Measurements from ENCODE around the gene VASH1. TPM values are rescaled to one million over a fixed set of nuclear protein-coding genes. Genes with fewer than 3 reads are reported as not detected.

Gene VASH1
- total RNA-seq, 2 donors from 2014 or later = 2.9 to 3.6 TPM

DNA sequence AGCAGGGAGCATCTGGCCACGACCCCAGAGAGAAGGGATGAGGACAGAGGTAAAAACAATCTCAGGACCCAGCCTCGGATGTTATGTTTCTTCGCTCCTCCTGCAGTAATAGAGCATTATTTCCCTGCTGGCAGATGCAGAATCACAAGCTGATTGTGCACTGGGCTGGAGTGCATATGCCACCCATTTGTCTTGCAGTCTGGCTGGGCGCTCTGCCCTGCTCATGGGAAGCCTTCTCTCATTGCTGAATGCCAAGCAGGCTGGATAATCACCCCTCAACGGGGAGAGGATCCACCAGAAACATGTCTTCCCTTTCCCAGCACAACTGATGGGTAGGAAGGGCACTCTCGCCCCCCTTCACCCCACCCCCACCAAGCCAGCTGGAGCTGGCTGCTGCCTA lies 8.5 kb upstream of the VASH1 start:
- H3K9me3 ChIP-seq = no peaks in the 10 kb centered on the region
- TF ChIP-seq, protein P1, sequence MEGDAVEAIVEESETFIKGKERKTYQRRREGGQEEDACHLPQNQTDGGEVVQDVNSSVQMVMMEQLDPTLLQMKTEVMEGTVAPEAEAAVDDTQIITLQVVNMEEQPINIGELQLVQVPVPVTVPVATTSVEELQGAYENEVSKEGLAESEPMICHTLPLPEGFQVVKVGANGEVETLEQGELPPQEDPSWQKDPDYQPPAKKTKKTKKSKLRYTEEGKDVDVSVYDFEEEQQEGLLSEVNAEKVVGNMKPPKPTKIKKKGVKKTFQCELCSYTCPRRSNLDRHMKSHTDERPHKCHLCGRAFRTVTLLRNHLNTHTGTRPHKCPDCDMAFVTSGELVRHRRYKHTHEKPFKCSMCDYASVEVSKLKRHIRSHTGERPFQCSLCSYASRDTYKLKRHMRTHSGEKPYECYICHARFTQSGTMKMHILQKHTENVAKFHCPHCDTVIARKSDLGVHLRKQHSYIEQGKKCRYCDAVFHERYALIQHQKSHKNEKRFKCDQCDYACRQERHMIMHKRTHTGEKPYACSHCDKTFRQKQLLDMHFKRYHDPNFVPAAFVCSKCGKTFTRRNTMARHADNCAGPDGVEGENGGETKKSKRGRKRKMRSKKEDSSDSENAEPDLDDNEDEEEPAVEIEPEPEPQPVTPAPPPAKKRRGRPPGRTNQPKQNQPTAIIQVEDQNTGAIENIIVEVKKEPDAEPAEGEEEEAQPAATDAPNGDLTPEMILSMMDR (IDR thresholded peaks at IDR 0.05) = no peak
- H3K4me3 ChIP-seq = no peak overlapping the region
- H3K9ac ChIP-seq (ENCODE audit: low read depth in 2 of 2, low read length in 2 of 2) = no peak overlapping the region
- H3K27me3 ChIP-seq = no peaks in the 10 kb centered on the region
- no peak overlapping the region for H3K27ac ChIP-seq
- no peak for DNase-seq
- H3K36me3 ChIP-seq = no peaks in the 10 kb centered on the region
- H3K4me1 ChIP-seq = no peaks in the 10 kb centered on the region
- intact Hi-C loops (cut with DNase I) = no loop called here

DNA sequence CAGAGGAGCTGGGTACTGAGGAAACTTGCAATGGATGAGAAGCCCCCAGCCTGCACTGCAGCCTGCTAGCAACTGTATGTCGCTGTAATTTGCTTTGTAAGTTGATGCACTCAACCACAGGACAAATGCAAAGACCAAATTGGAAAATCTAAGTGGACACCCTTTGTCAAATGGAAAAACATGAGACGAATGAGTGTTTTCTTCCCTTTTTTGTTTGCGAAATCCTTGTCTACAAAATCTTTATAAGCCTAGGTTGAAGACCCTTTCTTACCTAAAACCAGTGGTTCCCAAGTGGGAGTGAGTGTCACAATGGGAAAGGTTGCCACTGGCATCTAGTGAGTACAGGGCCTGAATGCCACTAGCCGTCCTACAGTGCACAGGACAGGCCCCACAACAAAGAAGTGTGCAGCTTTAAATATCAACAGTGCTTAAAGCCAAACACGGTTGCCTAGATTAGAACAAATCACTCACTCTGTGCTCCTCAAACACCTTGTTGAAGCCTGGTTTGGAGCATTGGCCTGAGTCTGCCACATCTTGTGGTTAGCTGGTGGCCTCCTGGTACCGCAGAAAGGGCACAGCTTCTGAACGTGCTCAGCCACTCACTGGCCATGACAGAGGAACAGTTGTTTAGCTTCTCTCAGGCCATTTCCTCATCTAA lies 7.6 kb upstream of the VASH1 start:
- TF ChIP-seq, protein P1 (IDR thresholded peaks at IDR 0.05) = no peak
- Histone ChIP-seq H3K27me3 (no peaks in the 10 kb centered on the region), H3K4me1 (no peaks in the 10 kb centered on the region), H3K4me3 (no peak overlapping the region), H3K36me3 (no peaks in the 10 kb centered on the region), H3K9ac (ENCODE audit: low read depth in 2 of 2, low read length in 2 of 2) (no peak overlapping the region), H3K9me3 (no peaks in the 10 kb centered on the region), H3K27ac (no peak overlapping the region)
- DNase-seq = no peak
- intact Hi-C loops (cut with DNase I) = no loop called here

DNA sequence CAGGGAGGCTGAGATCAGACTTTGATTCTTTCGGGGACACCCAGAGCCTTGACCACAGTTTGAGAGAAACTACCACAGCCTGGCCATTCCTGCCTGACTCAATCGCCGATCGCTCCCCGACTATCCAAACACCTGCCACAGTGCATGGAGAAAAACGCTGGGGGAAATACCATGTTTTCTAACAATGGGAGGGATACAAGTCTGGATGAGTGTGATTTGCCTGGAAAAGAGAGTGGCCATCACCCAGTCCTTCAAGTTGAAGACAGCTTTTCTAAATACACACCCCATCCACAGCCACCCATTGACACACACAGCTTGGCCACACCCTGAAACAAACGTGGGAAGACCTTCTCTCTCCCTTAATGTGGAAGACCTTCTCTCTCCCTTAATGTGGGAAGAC lies 6.7 kb upstream of the VASH1 start:
- H3K9ac ChIP-seq (ENCODE audit: low read depth in 2 of 2, low read length in 2 of 2) = no peak overlapping the region
- H3K36me3 ChIP-seq = no peaks in the 10 kb centered on the region
- H3K9me3 ChIP-seq = no peaks in the 10 kb centered on the region
- H3K27ac ChIP-seq = no peak overlapping the region
- H3K4me1 ChIP-seq = no peaks in the 10 kb centered on the region
- no peak overlapping the region for H3K4me3 ChIP-seq
- DNase-seq = peak; percentile 5
- no peaks in the 10 kb centered on the region for H3K27me3 ChIP-seq
- intact Hi-C loops (cut with DNase I) = no loop called here
- TF ChIP-seq, protein P1 (IDR thresholded peaks at IDR 0.05) = no peak

DNA sequence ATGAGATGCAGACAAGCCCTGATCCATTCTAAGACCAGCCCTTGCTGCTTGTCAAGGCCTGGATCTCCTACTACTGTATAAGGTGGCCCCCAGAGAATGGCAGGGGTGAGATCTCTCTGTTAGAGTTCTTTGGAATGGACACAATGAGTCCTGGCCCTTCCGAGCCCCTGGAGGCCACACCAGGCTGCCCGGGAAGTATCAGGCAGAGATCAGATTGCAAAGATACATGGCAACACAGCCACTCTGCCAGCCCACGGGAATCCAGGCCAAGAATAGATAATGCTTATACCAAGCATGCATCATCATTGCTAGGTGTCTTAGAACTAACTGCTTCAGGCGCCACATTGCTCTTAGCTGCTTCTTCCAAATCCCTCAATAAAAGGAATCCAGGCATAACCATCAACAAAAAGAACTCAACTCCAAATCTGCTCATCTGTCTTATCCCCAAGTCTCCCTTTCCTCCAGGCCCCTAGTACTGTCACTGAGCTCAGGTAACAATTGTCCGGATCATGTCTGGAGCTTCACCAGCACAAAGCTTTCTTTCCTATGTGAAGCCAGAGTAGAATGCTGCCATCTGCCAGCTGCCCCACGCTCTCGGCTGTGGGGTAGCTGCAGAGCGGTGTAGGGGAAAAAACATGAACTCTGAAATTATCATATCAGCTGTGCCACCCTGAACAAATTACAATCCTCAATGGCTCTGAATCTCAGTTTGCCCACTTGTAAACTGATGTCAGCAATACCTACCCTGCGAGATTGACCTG lies 5.5 kb upstream of the VASH1 start:
- H3K36me3 ChIP-seq = no peaks in the 10 kb centered on the region
- no peak overlapping the region for H3K9ac ChIP-seq (ENCODE audit: low read depth in 2 of 2, low read length in 2 of 2)
- no peaks in the 10 kb centered on the region for H3K9me3 ChIP-seq
- no peak for DNase-seq
- H3K27me3 ChIP-seq = no peaks in the 10 kb centered on the region
- intact Hi-C loops (cut with DNase I) = no loop called here
- no peak overlapping the region for H3K27ac ChIP-seq
- H3K4me3 ChIP-seq = no peak overlapping the region
- TF ChIP-seq, protein P1 (IDR thresholded peaks at IDR 0.05) = no peak
- H3K4me1 ChIP-seq = no peaks in the 10 kb centered on the region

DNA sequence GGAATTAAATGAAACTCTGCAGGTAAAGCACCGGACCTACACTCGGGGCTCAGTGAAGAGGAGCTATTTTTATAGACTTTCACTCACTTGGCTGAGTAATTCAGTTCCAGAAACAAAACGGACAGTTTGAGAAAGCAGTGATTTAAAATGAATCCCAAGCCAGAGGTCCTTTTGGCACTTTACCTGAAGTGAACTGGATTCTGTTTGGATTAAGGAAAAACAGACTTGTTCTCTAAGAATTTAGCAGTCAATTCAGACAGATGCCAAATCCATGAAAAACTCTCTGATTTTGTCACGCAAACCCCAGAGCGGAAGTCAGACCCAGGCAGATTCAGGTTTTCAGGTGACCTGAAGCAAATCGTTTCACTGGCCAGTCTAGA lies 4.9 kb upstream of the VASH1 start:
- no peak overlapping the region for H3K9ac ChIP-seq (ENCODE audit: low read depth in 2 of 2, low read length in 2 of 2)
- H3K4me1 ChIP-seq = no peaks in the 10 kb centered on the region
- H3K36me3 ChIP-seq = no peaks in the 10 kb centered on the region
- intact Hi-C loops (cut with DNase I) = no loop called here
- no peak overlapping the region for H3K27ac ChIP-seq
- TF ChIP-seq, protein P1 (IDR thresholded peaks at IDR 0.05) = no peak
- no peaks in the 10 kb centered on the region for H3K27me3 ChIP-seq
- no peak overlapping the region for H3K4me3 ChIP-seq
- DNase-seq = peak; percentile 5
- no peaks in the 10 kb centered on the region for H3K9me3 ChIP-seq
